GM19438 (cell line): ENCODE measurements around the gene SLC49A4.

ENCODE experiments used
- ATAC-seq: cut with Tn5 transposase; IDR thresholded peaks from one replicate; pipeline ENCODE4 v1.9.1; 2021; ENCODE audit warnings: low read depth; ENCODE audit not compliant: unreplicated experiment

Gene SLC49A4

DNA sequence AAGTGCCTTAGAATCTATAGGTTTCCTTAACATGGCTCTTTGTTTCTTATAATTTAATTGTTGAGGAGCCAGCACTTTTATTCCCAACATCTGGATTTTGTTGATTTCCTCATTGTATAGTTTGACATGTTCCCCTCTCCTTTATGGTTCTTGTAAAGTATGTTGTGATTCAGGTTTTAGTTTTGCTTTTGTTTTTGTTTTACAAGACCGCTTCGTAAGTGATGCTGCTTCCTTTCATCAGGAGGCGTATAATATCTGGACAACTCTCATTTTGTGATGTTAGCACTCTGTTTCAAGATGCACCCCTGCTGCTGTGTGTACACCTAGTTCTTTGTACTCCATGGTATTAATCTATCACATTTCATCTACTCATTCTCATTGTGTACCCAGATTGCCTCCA, 48.7 kb downstream of the SLC49A4 start:
- no peak for ATAC-seq

- ATAC-seq = no peak
Measured at GRCh38 chr3:122857019-122857418, 62.1 kb downstream of the SLC49A4 start.

GRCh38 chr3:122858373-122858772, 63.5 kb downstream of the SLC49A4 start:
- no peak for ATAC-seq

DNA sequence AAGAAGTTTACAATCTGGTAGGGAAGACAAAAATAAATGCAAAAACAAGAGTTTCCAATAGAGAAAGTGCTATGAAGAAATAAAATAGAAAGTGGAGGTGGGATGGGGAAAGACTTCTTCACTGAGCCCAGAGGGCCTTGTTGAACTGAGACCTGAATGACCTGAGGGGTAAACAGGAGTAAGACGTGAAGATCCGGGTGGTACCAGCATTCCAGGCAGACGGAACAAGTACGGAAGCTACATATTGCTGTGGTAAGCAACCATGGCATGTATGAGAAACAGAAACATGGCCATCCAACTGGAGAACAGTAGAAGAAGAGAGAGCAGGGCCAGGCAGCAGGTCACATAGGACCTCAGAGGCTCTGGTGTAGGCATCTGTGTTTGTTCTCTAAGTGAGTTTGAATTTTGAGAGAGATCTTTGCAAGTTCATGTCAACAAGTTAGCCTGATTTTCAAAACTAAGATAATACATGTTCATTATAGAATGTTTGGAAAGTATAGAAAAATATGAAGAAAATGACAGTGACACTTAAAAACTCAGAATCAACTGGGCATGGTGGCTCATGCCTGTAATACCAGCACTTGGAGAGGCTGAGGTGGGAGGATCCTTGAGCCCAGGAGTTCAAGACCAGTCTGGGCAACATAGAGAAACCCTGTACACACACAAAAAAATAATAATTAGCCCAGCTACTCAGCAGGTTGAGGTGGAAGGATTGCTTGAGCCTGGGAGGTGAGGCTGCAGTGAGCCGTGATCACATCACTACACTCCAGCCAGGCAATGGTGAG, 64.3 kb downstream of the SLC49A4 start:
- ATAC-seq = no peak

- no peak for ATAC-seq
Measured at GRCh38 chr3:122862381-122862780, 67.5 kb downstream of the SLC49A4 start.

DNA sequence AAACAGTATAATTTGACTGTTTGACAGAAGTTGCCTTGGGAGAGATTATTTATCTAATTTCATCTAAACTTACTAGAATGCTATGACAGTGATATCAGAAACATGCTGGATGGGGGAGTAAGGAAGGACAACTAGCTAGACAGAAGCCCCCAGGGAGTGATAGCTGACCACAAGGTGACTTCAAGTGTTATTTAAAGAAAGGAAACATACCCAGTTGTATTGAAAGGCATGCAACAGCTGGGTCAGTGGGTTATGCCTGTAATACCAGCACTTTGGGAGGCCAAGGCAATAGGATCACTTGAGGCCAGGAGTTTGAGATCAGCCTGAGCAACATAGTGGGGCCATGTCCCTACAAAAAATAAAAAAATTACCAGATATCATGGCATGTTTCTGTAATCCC, 69.6 kb downstream of the SLC49A4 start:
- ATAC-seq = no peak

GRCh38 chr3:122868322-122868721, 73.5 kb downstream of the SLC49A4 start:
- ATAC-seq = no peak

- ATAC-seq = no peak
Measured at GRCh38 chr3:122873741-122874515, 79.1 kb downstream of the SLC49A4 start.

- no peak for ATAC-seq
Measured at GRCh38 chr3:122875547-122876127, 80.8 kb downstream of the SLC49A4 start.

DNA sequence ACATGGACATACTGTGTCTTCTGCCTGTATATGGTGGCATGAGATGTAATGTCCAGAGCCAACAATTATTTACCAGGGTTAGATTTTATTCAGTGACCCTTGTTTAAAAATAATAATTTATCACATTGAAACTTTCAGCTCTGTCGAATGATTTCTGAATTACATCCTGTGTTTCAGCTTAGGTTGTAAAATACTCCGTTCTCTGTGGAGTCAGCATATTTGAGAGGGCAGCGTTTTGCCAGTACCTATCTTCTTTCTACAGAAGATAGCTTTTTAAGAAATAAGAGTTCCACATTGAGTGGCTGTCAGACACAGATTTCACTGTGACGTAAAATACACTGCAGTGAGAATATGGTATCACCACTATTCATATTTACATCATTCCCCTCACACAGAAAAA, 85.3 kb downstream of the SLC49A4 start:
- ATAC-seq = no peak

GRCh38 chr3:122880624-122881023, 85.8 kb downstream of the SLC49A4 start:
- no peak for ATAC-seq

DNA sequence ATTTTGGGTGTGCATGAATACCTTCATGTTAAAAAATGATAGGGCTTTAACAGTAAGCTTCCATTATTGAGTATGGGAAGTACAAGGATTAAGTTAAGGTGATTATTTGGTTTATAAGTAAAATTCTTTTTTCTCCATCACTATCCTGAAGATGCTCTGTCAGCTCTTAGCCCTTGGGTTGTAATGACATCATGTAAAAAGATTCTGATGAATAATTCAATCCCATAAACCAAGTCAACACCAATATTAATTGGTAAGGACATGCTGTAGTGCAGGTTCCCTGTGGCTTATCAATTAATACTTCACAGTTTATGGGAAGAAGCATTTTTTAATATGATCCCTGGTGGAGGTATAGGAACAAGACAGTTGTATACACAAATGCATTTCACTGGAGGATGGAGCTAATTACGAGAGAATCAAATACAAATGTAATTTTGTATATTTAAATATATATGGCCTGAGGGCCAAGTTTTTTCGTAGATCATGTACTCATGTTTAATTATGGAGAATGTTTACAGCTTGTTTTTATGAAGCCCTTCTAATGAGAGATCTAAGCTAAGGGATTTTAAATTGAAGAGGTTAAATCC, 87.6 kb downstream of the SLC49A4 start:
- no peak for ATAC-seq

DNA sequence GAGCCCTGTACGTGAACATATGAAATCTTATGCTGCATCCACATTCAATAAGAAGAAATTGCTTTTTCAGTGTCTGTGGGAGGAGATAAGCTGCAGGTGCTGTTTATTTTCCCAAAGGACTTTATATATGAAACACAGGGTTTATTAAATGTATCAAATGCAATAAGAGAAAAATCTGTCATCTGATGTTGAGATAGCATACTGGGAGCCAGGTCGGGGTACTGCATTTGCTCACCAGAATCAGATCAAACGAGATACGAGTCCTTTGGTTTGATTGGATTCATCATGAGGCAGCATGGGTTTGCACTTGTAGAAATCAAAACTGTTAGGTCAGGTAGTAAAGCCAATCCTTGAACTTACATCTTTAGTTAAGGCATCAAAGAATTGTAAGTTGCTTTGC, 91.4 kb downstream of the SLC49A4 start:
- no peak for ATAC-seq

GRCh38 chr3:122886946-122887345, 92.1 kb downstream of the SLC49A4 start:
- ATAC-seq = no peak

DNA sequence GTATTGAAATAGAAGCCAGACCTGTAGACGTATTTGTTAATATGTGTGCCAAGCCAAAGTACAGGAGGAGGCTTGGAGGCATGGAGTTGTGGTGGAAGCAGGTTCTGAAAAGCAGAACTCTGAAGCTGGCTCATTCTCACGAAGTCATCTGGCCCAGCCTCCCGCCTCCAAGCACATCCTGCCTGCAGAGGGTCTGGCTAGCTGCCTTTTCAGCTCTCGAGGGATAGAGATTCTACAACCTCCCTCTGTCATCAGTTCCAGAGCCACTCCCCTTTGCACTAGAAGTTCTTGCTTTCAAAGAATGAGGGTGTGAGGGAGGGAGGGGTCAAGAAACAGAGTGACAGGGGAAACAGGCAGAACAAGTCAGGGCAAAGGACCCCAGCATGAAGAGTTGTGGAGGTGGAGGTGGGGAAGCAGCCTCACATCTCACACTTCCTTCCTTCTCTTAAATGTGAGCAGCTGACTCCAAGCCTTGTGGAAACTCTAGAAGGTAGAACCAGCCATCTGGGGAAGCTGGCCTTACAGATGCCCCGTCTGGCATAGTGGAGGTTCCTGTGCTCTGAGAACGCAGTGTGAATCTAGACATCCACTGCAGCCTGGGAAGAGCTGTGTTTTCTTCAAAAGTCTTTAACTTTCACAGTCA, 95.3 kb downstream of the SLC49A4 start:
- no peak for ATAC-seq

- ATAC-seq = no peak
Measured at GRCh38 chr3:122890720-122891220, 95.9 kb downstream of the SLC49A4 start.

- ATAC-seq = no peak
Measured at GRCh38 chr3:122892118-122892960, 97.5 kb downstream of the SLC49A4 start.

DNA sequence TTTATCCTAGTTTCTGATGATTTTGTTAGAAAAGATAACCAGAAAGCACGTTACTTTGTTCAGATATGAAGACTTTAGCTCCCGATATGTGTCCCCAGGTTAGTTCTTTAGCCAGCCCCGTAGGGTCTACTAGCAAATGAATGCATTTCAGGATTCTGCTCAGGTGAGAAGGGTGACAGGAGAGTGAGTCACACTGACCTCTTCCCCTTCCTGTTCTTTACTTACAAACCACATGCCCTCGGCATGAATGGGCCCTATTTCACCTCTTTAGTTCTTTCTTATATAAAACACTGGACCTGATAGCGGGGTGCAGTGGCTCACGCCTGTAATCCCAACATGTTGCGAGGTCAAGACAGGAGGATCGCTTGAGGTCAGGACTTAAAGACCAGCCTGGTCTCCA, 98.4 kb downstream of the SLC49A4 start:
- no peak for ATAC-seq

DNA sequence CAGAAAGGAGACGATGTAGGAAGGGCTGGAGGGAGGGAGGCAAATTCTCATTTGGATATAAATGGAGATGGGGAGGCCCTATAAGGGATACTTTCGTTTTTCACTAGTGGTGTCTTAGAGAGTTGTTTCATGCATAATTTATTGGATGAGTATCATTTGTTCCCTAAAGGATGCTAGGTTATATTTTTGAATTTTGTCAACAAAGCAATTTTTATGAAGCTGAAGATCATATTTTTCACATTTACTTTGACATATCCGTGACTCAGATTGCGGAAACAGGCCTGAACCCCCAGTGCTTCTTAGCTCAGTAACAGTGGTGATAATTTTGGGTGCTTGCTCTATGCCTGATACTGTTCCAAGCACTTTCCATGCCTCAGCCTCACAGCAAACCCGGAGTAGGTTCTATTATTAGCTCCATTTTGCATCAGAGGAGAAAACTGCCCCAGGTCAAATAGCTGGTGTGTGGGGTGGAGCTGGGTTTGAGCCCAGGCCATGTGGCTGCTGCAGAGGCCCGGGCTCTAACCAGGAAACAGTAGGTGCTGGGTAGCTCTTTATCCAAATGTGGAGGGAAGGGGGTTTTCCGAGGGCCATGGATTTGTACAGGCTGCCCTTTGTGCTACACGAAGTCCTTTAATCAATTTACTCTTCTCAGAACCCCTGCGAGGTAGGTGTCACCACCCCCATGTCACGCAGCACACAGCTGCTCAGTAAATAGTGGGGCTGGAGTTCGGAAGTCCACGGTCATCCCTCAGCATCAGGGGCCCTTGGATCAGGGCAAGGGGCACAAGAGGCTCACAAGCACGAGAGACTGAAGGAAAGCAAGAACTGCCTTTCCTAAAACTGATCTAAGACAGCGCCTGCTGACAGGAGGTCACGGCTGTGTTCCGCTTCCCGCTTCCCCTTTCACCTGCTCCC, 99.1 kb downstream of the SLC49A4 start:
- ATAC-seq = no peak
